Activated naive CD8-positive, alpha-beta T cell treated with anti-CD3 and anti-CD28 coated beads, Interleukin-2, amount 50 U/mL, for 16 hours (primary cell): Measurements from ENCODE around the gene ATP9B.
"Not testable (repeated sequence)": the region's sequence is repeated elsewhere in the genome, so short reads cannot be mapped to it uniquely, and the experiment has no call there.

Experiments used
- DNase-seq: peaks from one replicate; pipeline ENCODE4 v3.0.0-alpha.2; 2020; ENCODE audit warnings: low read depth, low spot score

ATP9B gene

GRCh38 chr18:79133724-79134123 is 64.5 kb downstream of the ATP9B start:
- no peak for DNase-seq

DNA sequence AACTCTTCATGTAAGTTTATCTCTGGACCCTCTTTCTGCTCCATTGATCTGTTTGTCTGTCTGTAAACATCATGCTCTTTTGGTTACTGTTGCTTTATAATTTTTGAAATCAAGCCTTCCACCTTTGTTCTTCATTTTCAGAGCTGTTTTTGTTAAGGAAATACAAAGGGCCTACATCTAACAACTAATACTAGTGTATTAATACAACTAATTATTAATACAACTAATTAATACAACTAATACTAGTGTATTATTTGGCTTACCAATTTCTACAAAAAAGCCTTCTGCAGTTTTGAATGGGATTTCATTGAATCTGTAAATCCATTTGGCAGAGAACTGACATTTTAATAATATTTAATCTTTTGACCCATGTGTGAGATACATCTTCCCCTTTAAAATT is 66.7 kb downstream of the ATP9B start:
- DNase-seq = no peak

- DNase-seq = no peak
Measured at GRCh38 chr18:79136742-79137141, 67.5 kb downstream of the ATP9B start.

GRCh38 chr18:79139206-79139605 is 70.0 kb downstream of the ATP9B start:
- no peak for DNase-seq

GRCh38 chr18:79147014-79147413 is 77.8 kb downstream of the ATP9B start:
- no peak for DNase-seq

GRCh38 chr18:79151191-79151590 is 82.0 kb downstream of the ATP9B start:
- no peak for DNase-seq

DNA sequence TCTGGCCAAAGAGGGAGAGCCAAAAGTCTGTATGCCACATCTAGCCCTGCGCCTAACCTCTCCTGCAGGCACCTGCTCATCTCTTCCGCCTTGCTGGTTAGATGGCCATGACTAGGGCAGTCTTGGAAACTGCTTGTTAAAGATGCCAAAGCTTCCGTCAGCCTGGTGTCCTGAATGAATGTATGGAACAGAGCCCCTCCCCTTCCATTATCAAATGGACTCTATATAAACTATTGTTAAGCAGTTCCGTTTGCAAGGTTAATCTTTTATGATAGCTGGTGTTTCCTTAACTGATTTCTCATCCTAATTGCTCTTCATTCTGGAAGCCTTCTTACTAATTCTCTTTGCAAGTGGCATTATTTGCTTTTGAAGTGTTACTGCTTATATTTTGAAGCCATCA is 87.1 kb downstream of the ATP9B start:
- DNase-seq = no peak

GRCh38 chr18:79164706-79165105 is 95.5 kb downstream of the ATP9B start:
- no peak for DNase-seq

DNA sequence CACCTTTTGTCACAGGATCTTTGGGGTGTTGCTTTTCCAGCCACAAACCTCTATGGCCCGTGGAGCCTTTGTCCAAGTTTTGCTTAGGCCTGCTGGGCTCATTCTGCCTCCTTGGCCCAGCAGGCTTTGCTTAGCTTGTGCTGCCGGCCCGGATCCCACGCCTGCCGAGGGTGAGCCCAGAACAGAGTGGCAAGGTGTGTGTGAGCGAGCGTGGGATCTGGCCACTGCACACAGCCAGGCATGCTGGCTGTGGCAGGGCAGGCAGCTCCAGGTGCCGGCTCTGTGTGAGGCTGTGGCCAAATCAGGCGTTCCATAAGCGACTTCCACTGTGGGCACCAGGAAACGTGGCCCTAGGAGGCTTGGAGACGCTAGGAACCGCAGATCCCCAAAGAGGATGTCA is 97.5 kb downstream of the ATP9B start:
- no peak for DNase-seq

DNA sequence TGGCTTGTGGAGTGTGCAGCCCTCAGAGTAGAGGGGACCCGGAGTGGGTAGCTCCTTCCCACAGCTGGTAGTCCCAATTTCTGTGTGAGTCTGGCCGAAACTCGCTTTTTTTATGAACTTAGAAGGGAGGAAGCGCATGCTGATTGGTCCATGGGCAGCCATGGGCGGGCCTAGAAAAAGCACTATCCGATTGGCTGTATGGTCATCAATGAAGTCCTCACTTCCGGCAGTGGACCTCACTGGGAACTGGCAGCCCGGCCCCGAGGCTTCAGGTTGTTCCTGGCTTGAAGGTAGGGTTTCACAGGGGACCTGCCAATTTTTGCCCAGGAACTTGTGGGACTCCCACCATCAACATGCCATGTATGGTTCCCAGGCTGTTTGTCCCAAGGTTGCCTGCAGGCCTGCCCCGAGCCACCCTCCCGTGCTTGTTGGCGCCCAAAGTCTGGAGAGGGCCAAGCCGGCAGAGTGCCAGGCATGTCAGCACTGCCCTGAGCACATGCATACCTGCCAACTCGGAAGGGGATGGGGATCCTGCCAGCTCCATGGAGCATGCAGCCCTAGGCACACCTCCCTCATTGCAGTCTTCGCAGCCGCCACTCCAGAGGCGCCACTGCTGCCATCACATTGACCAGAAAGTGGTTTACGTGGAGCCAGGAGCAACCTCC is 98.5 kb downstream of the ATP9B start:
- no peak for DNase-seq

- no peak for DNase-seq
Measured at GRCh38 chr18:79169958-79170555, 100.9 kb downstream of the ATP9B start.

DNA sequence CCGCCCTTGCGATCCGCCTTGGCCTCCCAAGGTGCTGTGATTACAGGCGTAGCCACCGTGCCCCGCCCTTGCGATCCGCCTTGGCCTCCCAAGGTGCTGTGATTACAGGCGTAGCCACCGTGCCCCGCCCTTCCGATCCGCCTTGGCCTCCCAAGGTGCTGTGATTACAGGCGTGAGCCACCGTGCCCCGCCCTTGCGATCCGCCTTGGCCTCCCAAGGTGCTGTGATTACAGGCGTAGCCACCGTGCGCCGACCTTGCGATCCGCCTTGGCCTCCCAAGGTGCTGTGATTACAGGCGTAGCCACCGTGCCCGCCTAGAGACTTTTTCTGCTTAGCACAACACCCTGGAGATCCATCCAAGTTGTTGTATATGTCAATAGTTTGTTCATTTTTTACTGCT is 103.1 kb downstream of the ATP9B start:
- DNase-seq = not testable (repeated sequence)

- no peak for DNase-seq
Measured at GRCh38 chr18:79173742-79174141, 104.5 kb downstream of the ATP9B start.

- DNase-seq = no peak
Measured at GRCh38 chr18:79178113-79178531, 108.9 kb downstream of the ATP9B start.

DNA sequence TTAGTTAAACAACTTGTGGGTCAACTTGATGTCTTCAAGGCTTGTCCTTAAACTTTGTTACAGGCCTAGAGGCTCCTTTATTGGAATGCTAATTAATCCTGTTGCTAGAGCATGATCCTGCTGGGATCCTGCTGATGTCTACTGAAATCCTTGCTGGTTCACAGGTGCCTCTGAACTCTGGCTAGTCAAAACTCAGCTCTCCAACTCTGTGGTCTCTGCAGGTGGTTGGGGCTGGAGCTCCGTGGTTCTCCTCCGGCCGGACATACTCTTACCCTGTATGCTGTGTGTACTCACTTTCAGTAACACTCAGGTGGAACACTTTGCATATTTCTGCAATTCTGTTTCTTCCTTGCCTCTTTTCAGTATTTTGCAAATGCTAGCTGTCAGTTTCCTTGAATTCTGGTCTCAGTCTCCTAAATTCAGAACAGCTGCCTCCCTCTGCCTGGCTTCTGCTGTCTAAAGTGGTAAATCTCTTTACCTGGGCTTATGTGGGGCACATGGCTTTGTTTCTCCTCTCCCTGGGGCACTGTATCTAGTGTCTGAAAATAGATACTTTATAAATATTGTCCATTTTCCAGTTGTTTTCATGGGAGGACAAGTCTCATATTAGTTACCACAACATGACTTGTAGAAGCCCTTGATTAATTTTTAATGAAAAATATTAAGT is 113.0 kb downstream of the ATP9B start:
- DNase-seq = no peak

- no peak for DNase-seq
Measured at GRCh38 chr18:79185648-79186047, 116.5 kb downstream of the ATP9B start.

GRCh38 chr18:79186649-79187048 is 117.5 kb downstream of the ATP9B start:
- no peak for DNase-seq

DNA sequence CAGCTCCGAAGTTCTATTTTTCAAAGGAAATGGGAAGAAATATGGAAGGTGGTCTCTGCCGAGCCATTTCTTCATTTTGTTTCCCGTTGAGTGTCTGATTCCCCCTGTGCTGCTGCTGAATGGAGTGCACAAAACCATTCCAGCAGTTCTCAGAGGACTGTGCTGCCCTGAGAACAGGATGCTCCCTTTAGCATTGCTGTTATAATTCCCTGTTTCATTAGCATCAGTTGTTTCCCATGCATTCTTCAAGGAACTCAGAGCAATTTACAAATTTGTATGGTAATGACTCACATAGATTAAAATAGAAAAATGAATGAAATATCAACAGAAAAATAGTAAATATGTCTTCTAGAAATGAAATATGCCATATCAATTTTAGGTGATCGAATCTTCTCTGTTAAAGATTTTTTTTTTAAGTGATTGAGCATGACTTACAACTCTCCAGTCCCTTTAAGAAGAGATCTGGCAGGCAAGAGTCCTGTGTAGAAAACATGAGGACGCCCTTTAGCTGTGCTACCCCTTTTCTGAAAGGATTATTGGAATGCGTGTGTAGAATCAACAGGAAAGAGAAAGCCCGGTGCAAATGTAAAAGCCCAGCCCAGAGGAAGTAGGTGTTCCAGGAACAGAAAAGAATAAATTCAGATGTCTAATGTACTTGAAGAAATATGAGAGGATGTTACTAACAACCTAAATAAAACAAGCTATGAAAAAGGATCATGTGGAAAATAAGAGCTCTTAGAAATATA is 118.5 kb downstream of the ATP9B start:
- DNase-seq = no peak

DNA sequence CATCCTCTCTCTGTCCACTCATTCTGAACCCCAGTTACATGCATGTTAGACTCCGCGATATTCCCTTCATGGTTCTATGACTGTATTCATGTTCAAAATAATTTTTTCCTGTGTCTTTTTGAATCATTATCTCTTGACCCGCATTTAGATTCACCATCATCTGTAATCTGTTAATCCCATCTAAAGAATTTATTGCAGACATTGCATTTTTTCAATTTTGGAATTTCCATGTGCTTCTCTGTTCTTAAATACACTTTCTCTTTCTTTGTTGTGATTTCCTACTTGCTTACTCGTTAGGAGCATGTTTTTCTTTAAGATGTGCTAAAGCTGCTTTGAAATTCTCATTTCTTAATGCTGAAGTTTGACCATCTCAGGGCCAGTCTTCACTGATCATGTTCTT is 122.2 kb downstream of the ATP9B start:
- no peak for DNase-seq

- no peak for DNase-seq
Measured at GRCh38 chr18:79191956-79192355, 122.8 kb downstream of the ATP9B start.

- DNase-seq = no peak
Measured at GRCh38 chr18:79193826-79194225, 124.6 kb downstream of the ATP9B start.
